ENCODE results near the gene HPD.

GRCh38 chr12:121837680-121838079 lies 21.0 kb downstream of the HPD start:
- no peak for TF ChIP-seq CTCF (conservative IDR thresholded peaks at IDR 0.05; ENCODE audit: low read depth, low read length)
- no peak for TF ChIP-seq EZH2 (IDR thresholded peaks at IDR 0.05; ENCODE audit: borderline replicate concordance, low read depth, low read length, poor library complexity, severe bottlenecking)
